BJ (cell line): ENCODE measurements around the gene CACNA1G. TPM values are rescaled to one million over a fixed set of nuclear protein-coding genes. Genes with fewer than 3 reads are reported as not detected.

Experiments
- CTCF ChIA-PET: fragments of 350-600 bp; formaldehyde crosslinking; extraction: SDS; loops from one replicate; lab custom pipeline; 2021; ENCODE audit warnings: antibody characterized with exemption, inconsistent platforms; lab: Yijun Ruan, JAX
- POLR2A ChIA-PET: fragments of 300-600 bp; sonication (Branson Sonifier 250); formaldehyde crosslinking; extraction: SDS; loops from one replicate; lab custom pipeline; 2021; ENCODE audit warnings: antibody characterized with exemption; lab: Charles Lee
- DNase-seq: peaks from one replicate; pipeline ENCODE4 v3.0.0-alpha.2; 2011; ENCODE audit warnings: low read depth
- H3K27me3 ChIP-seq: 2 replicates; pipeline ENCODE4 v1.6.0; 2011; ENCODE audit warnings: low read length; ENCODE audit not compliant: control insufficient read depth, insufficient read depth
- H3K36me3 ChIP-seq: 2 replicates; pipeline ENCODE4 v1.5.1; 2011; ENCODE audit warnings: low read length; ENCODE audit not compliant: control insufficient read depth, insufficient read depth
- H3K4me3 ChIP-seq: 2 replicates; pipeline ENCODE4 v1.5.1; 2011; ENCODE audit warnings: low read depth, mild to moderate bottlenecking, control low read depth, low read length
- CTCF ChIP-seq: IDR thresholded peaks from 2 replicates; pipeline ENCODE4 v1.5.1; 2011; ENCODE audit warnings: low read depth, mild to moderate bottlenecking, control low read depth, inconsistent platforms, low read length, moderate library complexity; ENCODE audit not compliant: insufficient read depth
- polyA plus RNA-seq: library from polyadenylated mRNA; depleted of rRNA; stranded (reverse); fragments of >200 nt; gene quantifications from 2 replicates; pipeline ENCODE4 v1.2.3, GENCODE V29; 2011

The CACNA1G gene
- polyA plus RNA-seq, 1 experiment: 0.02 TPM

- no peaks in the 10 kb centered on the region for H3K27me3 ChIP-seq
- no peak for DNase-seq
- no peak for TF ChIP-seq CTCF
- ChIA-PET CTCF (interaction anchor here (1.4 kb wide), 1 partner anchor 9 kb away, joined by 3 read pairs; no protein-coding TSS in a partner anchor), POLR2A (no interaction called here)
- peaks cover 6% of the 10 kb centered on the region; the same call in 1 of the 2 replicates for H3K36me3 ChIP-seq
- no peak overlapping the region for H3K4me3 ChIP-seq
Measured at GRCh38 chr17:50642722-50643656, 82.5 kb downstream of the CACNA1G start.

- CTCF ChIA-PET: interaction anchor here (1.1 to 1.5 kb wide), 2 partner anchors 14 to 95 kb away, joined by 3 read pairs; no protein-coding TSS in a partner anchor
- Histone ChIP-seq H3K4me3 (no peak overlapping the region), H3K36me3 (peaks cover 6% of the 10 kb centered on the region; the same call in 1 of the 2 replicates), H3K27me3 (no peaks in the 10 kb centered on the region)
- no peak for TF ChIP-seq CTCF
- DNase-seq: no peak
- POLR2A ChIA-PET: no interaction called here
Measured at GRCh38 chr17:50645748-50646682, 85.5 kb downstream of the CACNA1G start.

- POLR2A ChIA-PET: no interaction called here
- CTCF ChIA-PET: interaction anchor here (0.7 kb wide), 1 partner anchor 14 kb away, joined by 3 read pairs; no protein-coding TSS in a partner anchor
- H3K36me3 ChIP-seq: peaks cover 5% of the 10 kb centered on the region; the same call in 1 of the 2 replicates
- H3K4me3 ChIP-seq: no peak overlapping the region
- no peaks in the 10 kb centered on the region for H3K27me3 ChIP-seq
- no peak for DNase-seq
- TF ChIP-seq CTCF: no peak
Measured at GRCh38 chr17:50647187-50647586, 86.7 kb downstream of the CACNA1G start.

- no peak for TF ChIP-seq CTCF
- DNase-seq: no peak
- H3K4me3 ChIP-seq: no peak overlapping the region
- H3K27me3 ChIP-seq: no peaks in the 10 kb centered on the region
- CTCF ChIA-PET: interaction anchor here (1.2 to 1.3 kb wide), 2 partner anchors 10 to 13 kb away, joined by 4 to 6 read pairs; no protein-coding TSS in a partner anchor
- no peaks in the 10 kb centered on the region for H3K36me3 ChIP-seq
- POLR2A ChIA-PET: no interaction called here
Measured at GRCh38 chr17:50649042-50649908, 88.8 kb downstream of the CACNA1G start.
